HG03439 (cell line): ENCODE results near the gene BAZ2B.

Source experiments
- ATAC-seq: cut with Tn5 transposase; IDR thresholded peaks from one replicate; pipeline ENCODE4 v1.9.1; 2021; ENCODE audit warnings: mild to moderate bottlenecking, moderate library complexity; ENCODE audit not compliant: unreplicated experiment

Gene BAZ2B

GRCh38 chr2:159279700-159280099 lies 336.6 kb downstream of the BAZ2B start:
- ATAC-seq, result no peak

- ATAC-seq, result no peak
Observed at GRCh38 chr2:159275111-159275510, 341.2 kb downstream of the BAZ2B start.

- ATAC-seq, result no peak
Observed at GRCh38 chr2:159272156-159272555, 344.2 kb downstream of the BAZ2B start.

GRCh38 chr2:159270744-159271379 lies 345.5 kb downstream of the BAZ2B start:
- no peak for ATAC-seq
